HCEC 1CT (cell line): ENCODE data around the gene CD300LB.
"Not testable (repeated sequence)": the region's sequence is repeated elsewhere in the genome, so short reads cannot be mapped to it uniquely, and the experiment has no call there.

Experiments
- DNase-seq: peaks from one replicate; pipeline ENCODE4 v3.0.0-alpha.2; 2017

CD300LB gene

GRCh38 chr17:74524653-74525464 is 6.4 kb downstream of the CD300LB start:
- no peak for DNase-seq

GRCh38 chr17:74523308-74523707 is 8.0 kb downstream of the CD300LB start:
- no peak for DNase-seq

- no peak for DNase-seq
These were observed 8.7 kb downstream of the CD300LB start for GRCh38 chr17:74522381-74523105.

- no peak for DNase-seq
These were observed 9.5 kb downstream of the CD300LB start for GRCh38 chr17:74521701-74522201.

GRCh38 chr17:74520790-74521480 is 10.3 kb downstream of the CD300LB start:
- no peak for DNase-seq

- no peak for DNase-seq
These were observed 11.2 kb downstream of the CD300LB start for GRCh38 chr17:74520016-74520434.

- not testable (repeated sequence) for DNase-seq
These were observed 12.8 kb downstream of the CD300LB start for GRCh38 chr17:74518413-74518981.

- no peak for DNase-seq
These were observed 14.5 kb downstream of the CD300LB start for GRCh38 chr17:74516561-74517328.

- DNase-seq: no peak
These were observed 15.3 kb downstream of the CD300LB start for GRCh38 chr17:74515941-74516340.

GRCh38 chr17:74514632-74515334 is 16.5 kb downstream of the CD300LB start:
- DNase-seq: no peak

- no peak for DNase-seq
These were observed 17.2 kb downstream of the CD300LB start for GRCh38 chr17:74513987-74514631.

- DNase-seq: no peak
These were observed 18.6 kb downstream of the CD300LB start for GRCh38 chr17:74512624-74513091.

- DNase-seq: no peak
These were observed 19.2 kb downstream of the CD300LB start for GRCh38 chr17:74512036-74512435.

GRCh38 chr17:74508156-74508555 is 23.1 kb downstream of the CD300LB start:
- no peak for DNase-seq

GRCh38 chr17:74503949-74504348 is 27.3 kb downstream of the CD300LB start:
- not testable (repeated sequence) for DNase-seq

GRCh38 chr17:74502861-74503260 is 28.4 kb downstream of the CD300LB start:
- no peak for DNase-seq

GRCh38 chr17:74499992-74500391 is 31.3 kb downstream of the CD300LB start:
- DNase-seq: no peak

GRCh38 chr17:74497471-74497870 is 33.8 kb downstream of the CD300LB start:
- no peak for DNase-seq

- peak; percentile 26 for DNase-seq
These were observed 37.9 kb downstream of the CD300LB start for GRCh38 chr17:74493331-74493833.

GRCh38 chr17:74491626-74492025 is 39.6 kb downstream of the CD300LB start:
- no peak for DNase-seq

- no peak for DNase-seq
These were observed 40.6 kb downstream of the CD300LB start for GRCh38 chr17:74490716-74491115.
